ENCODE measurements around the gene KRTAP4-8.
"Not testable (repeated sequence)": the region's sequence is repeated elsewhere in the genome, so short reads cannot be mapped to it uniquely, and the experiment has no call there.

Gene KRTAP4-8

DNA sequence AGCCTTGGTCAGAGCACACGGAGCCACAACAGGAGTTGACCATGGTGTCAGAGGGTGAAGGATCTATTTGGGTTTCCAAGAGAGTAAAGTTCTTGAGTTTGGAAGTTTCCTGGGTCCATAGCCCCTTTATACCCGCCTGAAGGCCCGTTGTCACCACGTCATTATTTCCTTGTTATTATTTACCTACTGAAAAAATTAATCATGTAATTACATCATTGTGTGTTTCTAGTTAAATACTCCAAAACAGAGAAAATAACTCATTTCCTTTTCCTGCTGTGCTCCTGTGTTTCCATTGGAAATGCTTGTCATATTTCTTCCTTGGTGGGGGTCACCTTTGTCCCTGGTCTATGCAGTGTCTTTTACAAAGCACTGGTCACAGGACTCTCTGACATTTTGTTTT is at the start of gene KRTAP4-8:
KRTAP4-8 (minus strand) TSS at position 101 of the 400 bp plus-strand sequence; CDS start at position 43, 58 bp downstream.
- DNase-seq (ENCODE audit: low read depth): no peak
- TF ChIP-seq, protein P1, sequence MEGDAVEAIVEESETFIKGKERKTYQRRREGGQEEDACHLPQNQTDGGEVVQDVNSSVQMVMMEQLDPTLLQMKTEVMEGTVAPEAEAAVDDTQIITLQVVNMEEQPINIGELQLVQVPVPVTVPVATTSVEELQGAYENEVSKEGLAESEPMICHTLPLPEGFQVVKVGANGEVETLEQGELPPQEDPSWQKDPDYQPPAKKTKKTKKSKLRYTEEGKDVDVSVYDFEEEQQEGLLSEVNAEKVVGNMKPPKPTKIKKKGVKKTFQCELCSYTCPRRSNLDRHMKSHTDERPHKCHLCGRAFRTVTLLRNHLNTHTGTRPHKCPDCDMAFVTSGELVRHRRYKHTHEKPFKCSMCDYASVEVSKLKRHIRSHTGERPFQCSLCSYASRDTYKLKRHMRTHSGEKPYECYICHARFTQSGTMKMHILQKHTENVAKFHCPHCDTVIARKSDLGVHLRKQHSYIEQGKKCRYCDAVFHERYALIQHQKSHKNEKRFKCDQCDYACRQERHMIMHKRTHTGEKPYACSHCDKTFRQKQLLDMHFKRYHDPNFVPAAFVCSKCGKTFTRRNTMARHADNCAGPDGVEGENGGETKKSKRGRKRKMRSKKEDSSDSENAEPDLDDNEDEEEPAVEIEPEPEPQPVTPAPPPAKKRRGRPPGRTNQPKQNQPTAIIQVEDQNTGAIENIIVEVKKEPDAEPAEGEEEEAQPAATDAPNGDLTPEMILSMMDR (conservative IDR thresholded peaks at IDR 0.05; ENCODE audit: low read depth, low read length): no peak
- no peak within 1 kb of the TSS for H3K4me3 ChIP-seq (ENCODE audit: low read length)

DNA sequence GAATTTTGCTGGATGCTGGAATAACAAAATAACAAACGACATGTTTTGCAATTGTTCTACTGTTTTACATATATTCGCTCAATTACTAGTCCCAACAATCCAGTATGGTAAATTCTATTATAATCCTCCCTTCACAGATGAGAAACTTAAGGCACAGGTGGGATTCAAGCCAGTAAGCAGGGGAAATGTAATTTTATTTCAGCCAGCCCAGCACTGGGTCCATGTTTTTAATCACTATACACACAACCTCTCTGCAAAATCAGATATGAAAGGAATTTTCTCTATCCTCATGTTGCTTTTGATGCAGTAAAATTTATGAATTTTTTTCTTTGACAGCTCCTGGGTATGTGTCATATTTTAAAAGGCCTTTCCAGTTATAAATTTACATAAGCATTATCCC is 47.3 kb upstream of the KRTAP4-8 start:
- no peak overlapping the region for H3K4me3 ChIP-seq (ENCODE audit: low read length)
- TF ChIP-seq, protein P1 (conservative IDR thresholded peaks at IDR 0.05; ENCODE audit: low read depth, low read length): no peak
- DNase-seq (ENCODE audit: low read depth): no peak

DNA sequence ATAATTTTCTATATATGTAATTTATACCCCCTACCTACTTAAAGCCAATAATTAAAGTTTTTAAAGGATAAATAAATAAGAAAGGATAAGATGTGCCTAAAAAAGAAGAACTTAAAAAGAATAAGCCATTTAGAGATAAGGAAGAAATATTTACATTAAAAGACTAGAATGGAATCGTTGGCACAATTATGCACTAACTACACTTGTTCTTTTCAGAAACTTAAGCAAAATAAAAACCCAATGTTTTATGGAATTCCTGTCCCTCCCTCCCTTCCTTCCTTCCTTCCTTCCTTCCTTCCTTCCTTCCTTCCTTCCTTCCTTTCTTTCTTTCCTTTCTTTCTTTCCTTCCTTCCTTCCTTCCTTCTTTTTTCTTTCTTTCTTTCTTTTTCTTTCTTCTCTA is 46.9 kb upstream of the KRTAP4-8 start:
- H3K4me3 ChIP-seq (ENCODE audit: low read length): no peak overlapping the region
- TF ChIP-seq, protein P1 (conservative IDR thresholded peaks at IDR 0.05; ENCODE audit: low read depth, low read length): no peak
- no peak for DNase-seq (ENCODE audit: low read depth)

DNA sequence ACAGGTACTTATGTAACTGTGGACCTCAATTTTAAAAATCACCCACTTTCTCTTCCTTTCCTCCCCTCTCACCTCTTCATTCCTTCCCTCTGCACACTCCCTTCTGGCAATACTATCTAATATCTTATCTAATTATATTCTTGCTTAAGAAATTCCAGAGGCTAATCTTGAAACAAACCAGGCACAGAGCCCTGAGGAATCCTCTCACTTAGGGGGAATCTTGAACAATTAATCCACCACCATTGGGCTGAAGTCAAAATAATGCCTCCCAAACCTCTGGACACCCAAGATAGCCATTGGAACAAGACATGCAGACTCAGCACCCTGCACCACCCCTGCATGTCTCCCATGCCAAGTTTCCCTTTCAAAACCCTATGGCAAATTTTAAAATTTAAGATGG is 43.4 kb upstream of the KRTAP4-8 start:
- H3K4me3 ChIP-seq (ENCODE audit: low read length): no peak overlapping the region
- no peak for DNase-seq (ENCODE audit: low read depth)
- TF ChIP-seq, protein P1 (conservative IDR thresholded peaks at IDR 0.05; ENCODE audit: low read depth, low read length): no peak

DNA sequence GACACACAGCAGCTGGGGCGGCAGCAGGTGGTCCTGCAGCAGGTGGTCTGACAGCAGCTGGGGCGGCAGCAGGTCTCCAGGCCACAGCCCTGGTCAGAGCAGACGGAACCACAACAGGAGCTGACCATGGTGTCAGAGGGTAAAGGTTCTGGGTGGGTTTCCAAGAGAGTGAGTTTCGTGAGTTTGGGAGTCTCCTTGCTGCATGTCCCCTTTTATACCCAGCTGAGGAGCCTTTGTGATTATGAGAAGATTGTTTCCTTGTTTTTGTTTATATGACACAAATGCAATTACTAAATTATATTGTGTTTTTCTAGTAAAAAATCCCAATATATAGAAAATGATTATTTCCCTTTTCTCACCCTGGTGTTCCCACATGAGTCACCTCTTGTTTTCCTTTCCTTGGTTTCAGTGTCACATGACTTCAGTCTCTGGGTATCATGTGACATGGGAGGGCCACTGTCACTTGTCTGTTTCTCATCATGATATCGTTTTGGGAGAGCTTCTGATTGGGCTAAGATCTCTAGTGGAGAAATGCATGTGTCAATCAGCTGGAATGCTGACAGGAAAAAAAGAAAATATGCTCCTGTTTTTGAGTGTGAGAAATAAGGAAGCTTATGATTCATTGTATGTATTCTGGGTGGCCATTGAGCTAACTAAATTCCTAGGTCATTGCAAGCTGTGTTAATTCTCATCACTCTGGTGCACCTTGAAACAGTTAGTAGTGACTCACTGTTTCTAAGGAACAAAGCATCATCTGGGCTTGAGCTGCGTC is 42.6 kb upstream of the KRTAP4-8 start, which contains the start of gene KRTAP4-6:
KRTAP4-6 (minus strand) TSS at position 185 of the 772 bp plus-strand sequence; CDS start at position 128, 57 bp downstream.
- peak; percentile 73 for DNase-seq (ENCODE audit: low read depth)
- H3K4me3 ChIP-seq (ENCODE audit: low read length): no peak within 1 kb of the TSS
- TF ChIP-seq, protein P1 (conservative IDR thresholded peaks at IDR 0.05; ENCODE audit: low read depth, low read length): no peak

DNA sequence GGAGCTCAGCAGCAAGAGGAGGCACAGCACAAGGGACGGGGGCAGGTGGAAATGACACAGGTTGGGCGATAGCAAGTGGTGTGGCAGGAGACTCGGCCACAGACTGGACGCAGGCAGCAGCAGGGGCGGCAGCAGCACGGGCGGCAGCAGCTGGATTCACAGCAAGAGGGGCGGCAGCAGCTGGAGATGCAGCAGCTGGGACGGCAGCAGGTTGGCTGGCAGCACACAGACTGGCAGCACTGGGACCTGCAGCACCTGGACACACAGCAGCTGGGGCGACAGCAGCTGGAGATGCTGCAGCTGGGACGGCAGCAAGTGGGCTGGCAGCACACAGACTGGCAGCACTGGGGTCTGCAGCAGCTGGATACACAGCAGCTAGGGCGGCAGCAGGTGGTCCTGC is 41.9 kb upstream of the KRTAP4-8 start:
- DNase-seq (ENCODE audit: low read depth); H3K4me3 ChIP-seq (ENCODE audit: low read length): not testable (repeated sequence)

DNA sequence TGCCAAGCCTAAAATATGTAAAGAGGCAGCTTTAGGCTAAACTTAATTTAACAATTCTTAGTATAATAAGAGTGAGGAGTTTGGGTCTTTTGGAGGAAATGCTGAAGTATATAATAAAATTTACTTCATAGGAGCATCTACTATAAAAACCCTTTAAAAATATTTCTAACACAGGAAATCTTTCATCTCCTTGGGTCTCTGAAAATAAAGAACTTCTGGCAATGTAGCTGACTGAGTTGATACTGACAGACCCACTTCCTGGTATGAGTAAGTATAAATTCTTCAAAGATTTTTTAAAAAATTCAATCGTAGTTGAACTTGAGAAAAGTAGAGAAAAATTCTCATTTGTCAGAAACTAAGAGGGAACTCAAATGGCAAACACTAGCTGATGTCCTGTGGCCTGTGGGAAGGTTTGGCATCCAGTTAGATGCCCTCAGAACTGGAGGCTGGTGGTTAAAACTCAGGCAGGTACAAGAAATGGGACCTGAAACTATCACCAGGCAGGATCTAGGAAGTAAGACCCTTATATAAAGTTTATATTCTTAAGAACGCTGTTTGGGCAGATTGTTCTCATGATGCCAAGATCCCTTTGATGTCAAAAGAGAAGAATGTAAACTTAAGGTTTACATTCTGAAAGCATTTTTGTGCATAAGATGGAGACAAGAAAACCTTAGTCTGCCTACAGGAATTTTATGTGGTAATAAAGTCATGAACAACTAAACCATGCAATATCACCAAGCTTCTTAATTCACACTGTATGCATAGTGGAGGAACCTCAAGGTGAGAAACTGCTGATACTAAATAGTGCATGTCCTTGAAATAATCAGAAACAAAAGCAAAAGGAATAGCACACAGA is 36.2 kb upstream of the KRTAP4-8 start:
- TF ChIP-seq, protein P1 (conservative IDR thresholded peaks at IDR 0.05; ENCODE audit: low read depth, low read length): no peak
- DNase-seq (ENCODE audit: low read depth): no peak
- H3K4me3 ChIP-seq (ENCODE audit: low read length): no peak overlapping the region
